ENCODE data around the gene CDK5. TPM values are rescaled to one million over a fixed set of nuclear protein-coding genes. Genes with fewer than 3 reads are reported as not detected.

Gene CDK5
- total and polyA plus RNA-seq, 9 of the 15 experiments (the other 6 are each of a cell fraction or from before 2014, with no cell fraction given) = 3.2 to 38.0 (median 27.5) TPM

DNA sequence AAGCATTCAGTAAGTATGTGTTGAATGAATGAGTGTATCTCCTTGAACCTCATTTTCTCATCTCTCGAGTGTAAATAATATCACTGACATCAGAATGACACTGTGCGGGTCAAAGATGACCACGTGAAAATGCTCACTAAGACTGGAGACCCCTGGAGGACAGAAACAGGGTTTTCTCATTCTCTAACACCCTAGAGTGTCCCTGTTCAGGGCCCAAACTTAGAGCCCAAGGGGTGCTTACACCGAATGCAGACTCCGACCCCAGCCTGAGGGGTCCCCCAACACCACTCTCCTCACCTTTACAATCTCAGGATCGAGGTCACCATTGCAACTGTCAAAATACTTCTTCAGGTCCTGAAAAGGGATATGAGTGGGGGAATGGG, 1.4 kb downstream of the CDK5 start (continued):
- TF ChIP-seq STAT6 (CRISPR knock-in tag; IDR thresholded peaks at IDR 0.05) = no peak
- TF ChIP-seq MIER1 (IDR thresholded peaks at IDR 0.05; ENCODE audit: low read depth) = no peak
- no peak for TF ChIP-seq ZKSCAN1 (IDR thresholded peaks at IDR 0.05; ENCODE audit: low read depth, low read length)
- no peak for TF ChIP-seq HEY1 (CRISPR knock-in tag; IDR thresholded peaks at IDR 0.05; ENCODE audit: borderline replicate concordance)
- TF ChIP-seq NCOA1 (IDR thresholded peaks at IDR 0.05; ENCODE audit: low read depth) = no peak
- no peak for TF ChIP-seq ELF1 (tag; IDR thresholded peaks at IDR 0.05)
- TF ChIP-seq ADNP (tag; IDR thresholded peaks at IDR 0.05) = no peak
- TF ChIP-seq TRIM28 (IDR thresholded peaks at IDR 0.05) = no peak
- no peak for TF ChIP-seq STAT5B (CRISPR knock-in tag; IDR thresholded peaks at IDR 0.05)
- TF ChIP-seq PTBP1 (IDR thresholded peaks at IDR 0.05; ENCODE audit: low read depth, low read length) = no peak
- peak; percentile 77; the same call in 1 of the 2 replicates for TF ChIP-seq NBN (IDR thresholded peaks at IDR 0.05; ENCODE audit: low read depth)
- TF ChIP-seq KAT8 (IDR thresholded peaks at IDR 0.05; ENCODE audit: low read depth) = no peak
- no peak for TF ChIP-seq CEBPZ (IDR thresholded peaks at IDR 0.05; ENCODE audit: borderline replicate concordance, low read depth, low read length)
- TF ChIP-seq AFF1 (IDR thresholded peaks at IDR 0.05; ENCODE audit: low read depth in 1 of 2, partially characterized antibody in 2 of 2) = peak in 1 of 2 experiments; percentile 57
- TF ChIP-seq, protein P1, sequence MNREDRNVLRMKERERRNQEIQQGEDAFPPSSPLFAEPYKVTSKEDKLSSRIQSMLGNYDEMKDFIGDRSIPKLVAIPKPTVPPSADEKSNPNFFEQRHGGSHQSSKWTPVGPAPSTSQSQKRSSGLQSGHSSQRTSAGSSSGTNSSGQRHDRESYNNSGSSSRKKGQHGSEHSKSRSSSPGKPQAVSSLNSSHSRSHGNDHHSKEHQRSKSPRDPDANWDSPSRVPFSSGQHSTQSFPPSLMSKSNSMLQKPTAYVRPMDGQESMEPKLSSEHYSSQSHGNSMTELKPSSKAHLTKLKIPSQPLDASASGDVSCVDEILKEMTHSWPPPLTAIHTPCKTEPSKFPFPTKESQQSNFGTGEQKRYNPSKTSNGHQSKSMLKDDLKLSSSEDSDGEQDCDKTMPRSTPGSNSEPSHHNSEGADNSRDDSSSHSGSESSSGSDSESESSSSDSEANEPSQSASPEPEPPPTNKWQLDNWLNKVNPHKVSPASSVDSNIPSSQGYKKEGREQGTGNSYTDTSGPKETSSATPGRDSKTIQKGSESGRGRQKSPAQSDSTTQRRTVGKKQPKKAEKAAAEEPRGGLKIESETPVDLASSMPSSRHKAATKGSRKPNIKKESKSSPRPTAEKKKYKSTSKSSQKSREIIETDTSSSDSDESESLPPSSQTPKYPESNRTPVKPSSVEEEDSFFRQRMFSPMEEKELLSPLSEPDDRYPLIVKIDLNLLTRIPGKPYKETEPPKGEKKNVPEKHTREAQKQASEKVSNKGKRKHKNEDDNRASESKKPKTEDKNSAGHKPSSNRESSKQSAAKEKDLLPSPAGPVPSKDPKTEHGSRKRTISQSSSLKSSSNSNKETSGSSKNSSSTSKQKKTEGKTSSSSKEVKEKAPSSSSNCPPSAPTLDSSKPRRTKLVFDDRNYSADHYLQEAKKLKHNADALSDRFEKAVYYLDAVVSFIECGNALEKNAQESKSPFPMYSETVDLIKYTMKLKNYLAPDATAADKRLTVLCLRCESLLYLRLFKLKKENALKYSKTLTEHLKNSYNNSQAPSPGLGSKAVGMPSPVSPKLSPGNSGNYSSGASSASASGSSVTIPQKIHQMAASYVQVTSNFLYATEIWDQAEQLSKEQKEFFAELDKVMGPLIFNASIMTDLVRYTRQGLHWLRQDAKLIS (CRISPR knock-in tag; IDR thresholded peaks at IDR 0.05) = no peak

Data from K562 (cell line).